PC-9 (cell line): Measurements from ENCODE around the gene FAM83G. TPM values are rescaled to one million over a fixed set of nuclear protein-coding genes. Genes with fewer than 3 reads are reported as not detected.

ENCODE experiments used
- BruUV-seq: library from RNA; stranded (reverse); fragments of 400-500 nt; replicated peaks from 2 replicates; lab custom pipeline; 2021; lab: Mats Ljungman, UMichigan
- CTCF ChIA-PET: fragments of 300-600 bp; sonication (Branson Sonifier 250); formaldehyde crosslinking; loops from one replicate; lab custom pipeline; 2022; ENCODE audit warnings: antibody characterized with exemption; lab: Charles Lee
- POLR2A ChIA-PET: fragments of 300-600 bp; sonication (Branson Sonifier 250); formaldehyde crosslinking; loops from one replicate; lab custom pipeline; 2022; ENCODE audit warnings: antibody characterized with exemption; ENCODE audit not compliant: unreplicated experiment; lab: Charles Lee
- DNase-seq, 2 experiments: peaks; one replicate each; pipeline versions ENCODE4 v3.0.0 to v3.0.0-alpha.2; 2015 to 2022; ENCODE audit warnings: mixed read lengths in 1 of 2
- H2AFZ ChIP-seq: fragments of 200-600 bp; sonication (generic); 2 replicates; pipeline ENCODE4 v1.8.1; 2017; ENCODE audit warnings: antibody characterized with exemption
- H3F3A ChIP-seq: fragments of 200-600 bp; sonication (generic); 2 replicates; pipeline ENCODE4 v1.8.1; 2017; ENCODE audit warnings: antibody characterized with exemption, mild to moderate bottlenecking, low read depth; ENCODE audit not compliant: insufficient read depth
- H3K27ac ChIP-seq: fragments of 200-600 bp; sonication (generic); 2 replicates; pipeline ENCODE4 v1.6.1; 2016; ENCODE audit warnings: mixed run types
- H3K27me3 ChIP-seq: fragments of 200-600 bp; sonication (generic); 2 replicates; pipeline ENCODE4 v1.6.1; 2016; ENCODE audit warnings: low read depth, mixed run types; ENCODE audit not compliant: insufficient read depth
- H3K36me3 ChIP-seq: fragments of 200-600 bp; sonication (generic); 2 replicates; pipeline ENCODE4 v1.6.1; 2016; ENCODE audit warnings: low read depth, mixed run types
- H3K4me1 ChIP-seq: fragments of 200-600 bp; sonication (generic); replicated peaks from 2 replicates; pipeline ENCODE4 v1.6.1; 2016; ENCODE audit warnings: mixed run types; ENCODE audit not compliant: insufficient read depth
- H3K4me2 ChIP-seq: fragments of 200-600 bp; sonication (generic); 2 replicates; pipeline ENCODE4 v1.6.1; 2017; ENCODE audit warnings: mixed run types
- H3K4me3 ChIP-seq: fragments of 200-600 bp; sonication (generic); 2 replicates; pipeline ENCODE4 v1.6.1; 2016; ENCODE audit warnings: mixed run types
- H3K79me2 ChIP-seq: fragments of 200-600 bp; sonication (generic); 2 replicates; pipeline ENCODE4 v1.6.1; 2017; ENCODE audit warnings: low read depth, mixed run types
- H3K9me2 ChIP-seq: fragments of 200-600 bp; sonication (generic); 2 replicates; pipeline ENCODE4 v1.8.1; 2017; ENCODE audit warnings: mild to moderate bottlenecking; ENCODE audit not compliant: insufficient read depth
- H3K9me3 ChIP-seq: fragments of 200-600 bp; sonication (generic); 2 replicates; pipeline ENCODE4 v1.8.1; 2016; ENCODE audit warnings: low read depth; ENCODE audit not compliant: insufficient read depth
- H4K20me1 ChIP-seq: fragments of 200-600 bp; sonication (generic); 2 replicates; pipeline ENCODE4 v1.8.1; 2017; ENCODE audit not compliant: insufficient read depth
- EZH2 ChIP-seq: fragments of 200-600 bp; sonication (generic); IDR thresholded peaks from 2 replicates; pipeline ENCODE4 v1.8.0; 2017; ENCODE audit warnings: antibody characterized with exemption, low read depth
- intact Hi-C: fragments of 100-400 bp; cut with micrococcal nuclease; formaldehyde crosslinking; loops from one replicate; pipeline ENCODE4 v1.10.0; 2022; ENCODE audit not compliant: unreplicated experiment
- total RNA-seq: library from RNA; stranded (reverse); gene quantifications from 2 replicates; pipeline ENCODE4 v1.2.3, GENCODE V29; 2021
- TF ChIP-seq, protein P1 (sequence below): fragments of 200-600 bp; sonication (generic); conservative IDR thresholded peaks from 2 replicates; pipeline ENCODE4 v1.6.1; 2017; ENCODE audit warnings: mixed run types, antibody characterized with exemption, mild to moderate bottlenecking, moderate library complexity

FAM83G gene
- total RNA-seq, 1 experiment from 2014 or later, result 30.2 TPM

DNA sequence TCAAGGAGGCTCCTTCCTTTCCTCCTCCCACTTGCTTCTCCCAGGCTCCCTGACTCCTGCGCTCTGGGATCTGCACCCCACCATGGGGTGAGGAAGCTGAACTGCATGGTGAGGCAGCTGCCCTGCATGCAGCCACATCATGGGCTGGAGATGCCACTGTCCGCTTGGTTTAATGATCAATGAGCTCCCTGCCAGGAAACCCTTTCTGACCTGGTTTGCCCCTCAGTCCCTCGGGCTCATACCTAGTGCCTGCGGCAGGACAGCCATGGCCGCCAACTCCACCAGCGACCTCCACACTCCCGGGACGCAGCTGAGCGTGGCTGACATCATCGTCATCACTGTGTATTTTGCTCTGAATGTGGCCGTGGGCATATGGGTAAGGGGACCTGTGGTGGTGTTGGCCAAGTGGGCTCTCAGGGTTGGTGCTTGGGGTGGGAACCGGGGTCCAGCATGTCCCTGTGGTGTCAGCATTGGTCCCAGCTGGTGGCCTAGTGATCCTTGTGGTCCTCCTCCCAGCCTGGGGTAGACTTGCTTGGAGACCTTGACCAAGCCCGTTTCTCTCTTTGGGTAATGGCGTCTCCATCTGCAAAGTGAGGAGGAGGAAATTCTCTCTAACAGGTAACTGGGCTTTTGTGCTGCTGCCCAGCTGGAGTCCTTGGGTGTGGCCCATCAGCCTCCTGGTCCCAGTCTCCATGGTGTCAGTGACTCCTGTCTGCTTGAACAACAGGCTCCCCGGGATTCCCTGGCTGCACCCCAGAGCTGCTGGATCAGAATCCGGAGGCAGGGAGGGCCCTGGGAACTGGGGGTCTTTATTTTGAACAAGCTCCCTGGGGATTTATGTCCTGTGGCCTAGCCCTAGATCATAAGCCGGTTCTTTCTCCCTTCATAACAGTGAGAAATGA, 52.4 kb downstream of the FAM83G start, which contains the start of gene SLC5A10:
SLC5A10 (plus strand) TSS at position 225 of the 902 bp plus-strand sequence; CDS start at position 266, 41 bp downstream.
- Histone ChIP-seq H3K4me2 (no peak within 1 kb of the TSS), H3K27ac (no peak within 1 kb of the TSS), H4K20me1 (no peaks in the 10 kb centered on the region), H3K9me3 (no peaks in the 10 kb centered on the region), H3K79me2 (no peaks in the 10 kb centered on the region), H3K4me3 (no peak within 1 kb of the TSS), H3F3A (no peaks in the 10 kb centered on the region), H3K4me1 (0 out of 2 replicates have a peak, but pooled peaks cover under 1% of the 10 kb centered on the region), H3K27me3 (peaks cover 5% of the 10 kb centered on the region; the same call in 1 of the 2 replicates), H3K36me3 (no peaks in the 10 kb centered on the region), H3K9me2 (no peaks in the 10 kb centered on the region), H2AFZ (no peak within 1 kb of the TSS)
- no peak for DNase-seq
- ChIA-PET CTCF (no interaction called here), POLR2A (no interaction called here)
- BruUV-seq, result no TSS peak
- intact Hi-C loops, result no loop called here
- TF ChIP-seq, protein P1, sequence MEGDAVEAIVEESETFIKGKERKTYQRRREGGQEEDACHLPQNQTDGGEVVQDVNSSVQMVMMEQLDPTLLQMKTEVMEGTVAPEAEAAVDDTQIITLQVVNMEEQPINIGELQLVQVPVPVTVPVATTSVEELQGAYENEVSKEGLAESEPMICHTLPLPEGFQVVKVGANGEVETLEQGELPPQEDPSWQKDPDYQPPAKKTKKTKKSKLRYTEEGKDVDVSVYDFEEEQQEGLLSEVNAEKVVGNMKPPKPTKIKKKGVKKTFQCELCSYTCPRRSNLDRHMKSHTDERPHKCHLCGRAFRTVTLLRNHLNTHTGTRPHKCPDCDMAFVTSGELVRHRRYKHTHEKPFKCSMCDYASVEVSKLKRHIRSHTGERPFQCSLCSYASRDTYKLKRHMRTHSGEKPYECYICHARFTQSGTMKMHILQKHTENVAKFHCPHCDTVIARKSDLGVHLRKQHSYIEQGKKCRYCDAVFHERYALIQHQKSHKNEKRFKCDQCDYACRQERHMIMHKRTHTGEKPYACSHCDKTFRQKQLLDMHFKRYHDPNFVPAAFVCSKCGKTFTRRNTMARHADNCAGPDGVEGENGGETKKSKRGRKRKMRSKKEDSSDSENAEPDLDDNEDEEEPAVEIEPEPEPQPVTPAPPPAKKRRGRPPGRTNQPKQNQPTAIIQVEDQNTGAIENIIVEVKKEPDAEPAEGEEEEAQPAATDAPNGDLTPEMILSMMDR, result peak; percentile 36; the same call in 1 of the 2 replicates
- no peak for TF ChIP-seq EZH2

DNA sequence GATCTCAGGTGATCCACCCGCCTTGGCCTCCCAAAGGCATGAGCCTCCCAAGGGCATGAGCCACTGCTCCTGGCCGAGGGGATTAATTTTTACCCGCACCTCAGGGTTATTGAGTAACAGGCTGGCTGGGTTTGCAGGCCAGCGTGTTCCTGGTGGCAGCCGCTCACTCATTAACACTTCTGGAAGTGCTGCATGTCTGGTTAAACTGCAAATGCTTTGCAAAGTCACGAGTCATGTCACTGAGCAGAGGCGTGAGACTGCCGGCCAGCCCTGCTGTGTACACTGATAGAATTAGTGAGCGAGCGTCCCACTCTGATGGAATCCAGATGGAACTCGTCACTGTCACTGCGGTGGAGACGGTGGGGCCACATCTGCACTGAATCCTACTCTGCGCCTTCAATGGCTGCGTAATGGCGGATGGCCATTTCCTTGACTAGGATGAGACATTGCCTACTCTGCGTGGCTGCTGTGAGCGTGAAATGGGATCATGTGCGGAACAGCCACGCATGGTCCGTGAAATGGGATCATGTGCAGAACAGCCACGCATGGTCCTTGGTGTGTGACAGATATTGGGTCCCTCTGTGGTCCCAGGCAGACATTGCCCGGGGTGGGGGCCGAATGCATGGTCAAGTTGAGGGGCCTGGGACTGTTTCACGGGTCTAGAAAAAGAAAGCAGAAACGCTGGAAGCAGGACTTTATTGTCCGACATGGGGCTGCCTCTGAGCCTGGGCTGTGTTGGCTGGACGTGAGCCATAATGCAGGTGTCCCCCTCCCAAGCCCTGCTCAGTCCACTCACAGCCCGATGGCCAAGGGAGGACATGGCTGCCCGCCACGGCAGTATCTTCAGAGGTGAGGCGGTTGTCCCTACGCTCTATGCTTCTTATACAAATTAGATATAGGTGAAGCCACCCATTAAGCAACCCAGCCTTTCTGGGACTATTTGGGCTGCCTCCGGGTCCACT, 53.3 kb downstream of the FAM83G start:
- CTCF ChIA-PET, result no interaction called here
- no TSS peak for BruUV-seq
- H3K4me3 ChIP-seq, result no peak overlapping the region

More for the DNA sequence above, 53.3 kb downstream of the FAM83G start:
- DNase-seq, result no peak
- Histone ChIP-seq H3K4me1 (peaks cover 11% of the 10 kb centered on the region; the same call in 1 of the 2 replicates), H3F3A (no peaks in the 10 kb centered on the region), H4K20me1 (no peaks in the 10 kb centered on the region), H3K9me3 (no peaks in the 10 kb centered on the region), H3K36me3 (no peaks in the 10 kb centered on the region), H2AFZ (no peak overlapping the region), H3K27me3 (peaks cover 5% of the 10 kb centered on the region; the same call in 1 of the 2 replicates), H3K4me2 (no peak overlapping the region), H3K9me2 (no peaks in the 10 kb centered on the region), H3K27ac (no peak overlapping the region), H3K79me2 (no peaks in the 10 kb centered on the region)
- TF ChIP-seq EZH2, result no peak
- TF ChIP-seq, protein P1, result no peak
- intact Hi-C loops, result no loop called here
- POLR2A ChIA-PET, result no interaction called here
